HUES64 (cell line): ENCODE measurements around the gene CA10.

Source experiments
- H3K27ac ChIP-seq: 2 replicates; pipeline ENCODE4 v1.7.0; 2013; ENCODE audit warnings: low read depth, low read length, inconsistent platforms
- H3K27me3 ChIP-seq: 2 replicates; pipeline ENCODE4 v1.6.1; 2013; ENCODE audit warnings: mild to moderate bottlenecking, low read length; ENCODE audit not compliant: insufficient read depth
- H3K36me3 ChIP-seq: 2 replicates; pipeline ENCODE4 v1.6.1; 2013; ENCODE audit warnings: mild to moderate bottlenecking, low read length; ENCODE audit not compliant: insufficient read depth
- H3K4me1 ChIP-seq: 2 replicates; pipeline ENCODE4 v1.6.1; 2013; ENCODE audit warnings: mild to moderate bottlenecking, low read length, moderate library complexity; ENCODE audit not compliant: insufficient read depth
- H3K4me3 ChIP-seq: 2 replicates; pipeline ENCODE4 v1.5.1; 2013; ENCODE audit warnings: mild to moderate bottlenecking, low read length, moderate library complexity
- H3K9ac ChIP-seq: 2 replicates; pipeline ENCODE4 v1.6.1; 2013; ENCODE audit warnings: mild to moderate bottlenecking, low read depth, low read length
- H3K9me3 ChIP-seq: 2 replicates; pipeline ENCODE4 v1.6.1; 2013; ENCODE audit warnings: low read depth, low read length; ENCODE audit not compliant: insufficient read depth
- WGBS: fragments of 150-250, 120-280 bp; methylation state at CpG from one replicate; pipeline ENCODE4 v1.1.7; 2013; ENCODE audit warnings: missing lambda C conversion rate; 5-methylcytosine and 5-hydroxymethylcytosine counted together

The CA10 gene

DNA sequence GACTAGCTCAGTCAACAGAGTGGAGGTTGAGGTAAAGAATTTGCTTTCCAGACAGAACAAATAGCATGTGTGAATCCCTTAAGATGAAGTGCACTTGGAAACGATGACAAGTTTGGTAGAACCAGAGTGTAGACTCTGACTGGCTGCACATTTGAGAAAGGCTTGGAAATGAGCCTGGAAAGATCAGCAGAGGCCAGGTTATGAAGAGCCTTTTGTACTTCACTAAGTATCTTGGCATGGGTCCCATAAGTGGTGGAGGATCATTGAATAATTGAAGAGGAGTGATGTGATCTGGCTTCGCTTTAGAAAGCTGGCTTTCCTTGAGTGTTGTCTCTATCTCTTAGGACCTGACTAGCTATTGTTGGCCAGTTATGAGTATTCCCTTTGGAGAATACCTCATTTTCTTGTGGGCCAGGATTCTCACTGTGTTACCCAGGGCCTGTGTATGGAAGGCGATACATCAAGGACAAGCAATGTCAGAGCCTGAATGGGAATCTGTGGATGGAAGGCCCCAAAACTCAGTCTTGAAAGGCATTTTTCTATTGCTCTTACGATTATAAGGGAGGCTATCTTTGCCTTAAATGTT, 568.4 kb downstream of the CA10 start:
- H3K9me3 ChIP-seq, result peaks cover 7% of the 10 kb centered on the region; the same call in 1 of the 2 replicates
- H3K9ac ChIP-seq, result no peak overlapping the region
- H3K27me3 ChIP-seq, result no peaks in the 10 kb centered on the region
- H3K4me1 ChIP-seq, result no peaks in the 10 kb centered on the region
- H3K36me3 ChIP-seq, result no peaks in the 10 kb centered on the region
- no peak overlapping the region for H3K4me3 ChIP-seq
- WGBS, result 92% methylated on average over 4 of the region's 4 CpGs
- H3K27ac ChIP-seq, result no peak overlapping the region

DNA sequence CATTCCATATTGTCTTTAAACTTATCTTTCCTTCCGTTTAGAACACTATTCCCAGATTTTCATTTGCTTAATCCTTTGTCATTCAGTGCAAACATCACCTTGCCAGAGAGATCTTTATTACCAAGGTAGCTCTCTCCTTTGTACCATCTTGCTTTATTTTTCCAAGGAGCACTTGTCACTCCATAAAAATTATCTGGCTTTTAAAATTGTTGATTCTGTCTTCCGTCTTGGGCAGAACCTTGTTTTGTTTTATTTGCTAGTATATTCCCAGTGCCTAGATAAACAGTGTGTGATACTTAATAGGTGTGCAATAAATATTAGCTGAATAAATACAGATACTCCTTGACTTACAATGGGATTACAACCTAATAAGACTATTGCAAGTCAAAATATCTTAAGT, 570.5 kb downstream of the CA10 start:
- Histone ChIP-seq H3K27me3 (no peaks in the 10 kb centered on the region), H3K27ac (no peak overlapping the region)
- 93% methylated on average over 2 of the region's 2 CpGs for WGBS

DNA sequence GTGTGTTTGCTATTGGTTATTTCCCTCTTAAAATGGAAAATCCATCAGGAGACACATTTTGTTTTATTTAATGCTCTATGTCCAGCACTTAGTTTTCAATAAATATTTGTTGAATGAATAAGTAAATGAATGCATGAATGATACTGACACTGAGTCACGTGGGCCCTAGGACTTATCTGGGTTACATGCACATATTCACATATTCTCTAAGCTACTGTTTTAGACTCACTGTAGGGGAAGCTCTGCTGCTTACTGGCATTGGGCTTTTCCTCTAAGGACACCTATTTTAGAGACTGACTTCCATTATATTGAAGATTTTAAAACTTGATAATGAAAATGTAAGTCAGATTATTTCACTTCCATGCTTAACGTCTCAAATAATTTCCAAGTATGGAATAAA, 571.0 kb downstream of the CA10 start:
- H3K27me3 ChIP-seq, result no peaks in the 10 kb centered on the region
- WGBS, result 89% methylated on average over 2 of the region's 2 CpGs
- no peaks in the 10 kb centered on the region for H3K36me3 ChIP-seq
- H3K9ac ChIP-seq, result no peak overlapping the region
- no peak overlapping the region for H3K4me3 ChIP-seq
- H3K9me3 ChIP-seq, result peaks cover 7% of the 10 kb centered on the region; the same call in 1 of the 2 replicates
- no peaks in the 10 kb centered on the region for H3K4me1 ChIP-seq
- H3K27ac ChIP-seq, result no peak overlapping the region

More for the DNA sequence above, 570.5 kb downstream of the CA10 start:
- H3K9me3 ChIP-seq, result peaks cover 7% of the 10 kb centered on the region; the same call in 1 of the 2 replicates
- no peak overlapping the region for H3K9ac ChIP-seq
- H3K4me1 ChIP-seq, result no peaks in the 10 kb centered on the region
- no peaks in the 10 kb centered on the region for H3K36me3 ChIP-seq
- H3K4me3 ChIP-seq, result no peak overlapping the region

DNA sequence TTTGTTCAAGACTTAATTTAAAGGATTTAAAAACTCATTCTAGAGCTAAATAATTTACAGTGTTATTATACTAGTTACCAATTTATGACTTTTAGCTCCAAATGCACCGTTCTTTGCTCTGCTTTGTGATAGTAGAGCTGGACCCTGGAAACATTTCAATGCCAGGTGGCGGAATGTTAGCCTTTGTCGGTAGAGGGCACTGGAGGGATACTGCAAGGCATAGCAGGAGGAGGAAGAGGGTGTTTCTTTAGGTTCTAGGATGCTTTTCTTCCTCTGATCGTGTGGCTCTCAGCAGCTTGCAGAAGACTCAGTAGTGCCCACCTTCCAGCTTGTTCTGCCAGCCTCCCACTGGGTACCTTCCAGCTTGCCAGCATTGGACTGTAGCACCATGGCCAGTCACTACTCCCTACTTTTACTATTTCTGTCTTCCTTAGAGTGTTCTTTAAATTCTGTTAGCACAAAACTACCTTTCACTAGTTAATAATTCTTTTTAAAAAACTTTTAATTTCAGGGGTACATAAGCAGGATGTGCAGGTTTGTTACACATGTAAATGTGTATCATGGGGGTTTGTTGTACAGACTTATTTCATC, 572.9 kb downstream of the CA10 start:
- Histone ChIP-seq H3K9ac (no peak overlapping the region), H3K36me3 (no peaks in the 10 kb centered on the region), H3K27ac (no peak overlapping the region), H3K4me3 (no peak overlapping the region), H3K27me3 (no peaks in the 10 kb centered on the region), H3K4me1 (no peaks in the 10 kb centered on the region), H3K9me3 (peaks cover 7% of the 10 kb centered on the region; the same call in 1 of the 2 replicates)
- WGBS, result 42% methylated on average over 4 of the region's 4 CpGs

DNA sequence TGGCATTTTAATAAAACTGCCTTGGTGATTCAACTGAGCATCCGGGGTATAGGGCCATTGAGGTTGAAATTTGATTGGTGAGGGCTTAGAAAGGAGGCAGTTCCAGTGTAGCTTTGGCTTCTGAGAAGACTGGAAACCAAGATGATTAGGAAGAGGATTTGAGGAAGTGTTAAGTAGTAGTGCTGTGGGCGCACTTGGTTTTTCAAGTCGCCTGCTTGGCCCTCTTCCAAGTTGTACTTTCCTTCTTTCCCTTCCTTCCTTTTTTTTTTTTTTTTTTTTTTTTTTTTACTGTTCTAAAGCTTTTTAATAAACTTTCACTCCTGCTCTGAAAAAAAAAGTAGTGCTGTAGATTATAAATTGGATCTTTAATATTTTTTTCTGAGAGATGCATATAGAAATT, 577.6 kb downstream of the CA10 start:
- Histone ChIP-seq H3K9me3 (no peaks in the 10 kb centered on the region), H3K4me3 (no peak overlapping the region), H3K9ac (no peak overlapping the region), H3K27ac (no peak overlapping the region), H3K27me3 (no peaks in the 10 kb centered on the region), H3K4me1 (no peaks in the 10 kb centered on the region), H3K36me3 (no peaks in the 10 kb centered on the region)
- 95% methylated on average over 1 of the region's 3 CpGs for WGBS
